Keratinocyte (primary cell): ENCODE data around the gene KCNQ2. TPM values are rescaled to one million over a fixed set of nuclear protein-coding genes. Genes with fewer than 3 reads are reported as not detected.

ENCODE experiments used
- DNase-seq: peaks from one replicate; pipeline ENCODE4 v3.0.0-alpha.2; 2011; ENCODE audit warnings: low read depth, missing footprints, low spot score
- FAIRE-seq: peaks from 2 replicates; lab custom pipeline; 2011; peaks lifted over from hg19 to GRCh38; lab: Jason Lieb, UNC
- H2AFZ ChIP-seq: 2 replicates; pipeline ENCODE4 v1.6.0; 2012; ENCODE audit warnings: low read length, control low read depth, inconsistent platforms; ENCODE audit not compliant: control insufficient read depth
- H3K27ac ChIP-seq: 2 replicates; pipeline ENCODE4 v1.5.1; 2011; ENCODE audit warnings: low read length; ENCODE audit not compliant: control insufficient read depth, insufficient read depth
- H3K27me3 ChIP-seq: 3 replicates; pipeline ENCODE4 v1.6.0; 2011; ENCODE audit warnings: low read length; ENCODE audit not compliant: control insufficient read depth, insufficient read depth; ENCODE audit errors: extremely low read depth
- H3K36me3 ChIP-seq, 2 experiments: 2 replicates in 1 of 2; 3 replicates in 1 of 2; pipeline ENCODE4 v1.5.1; 2011; ENCODE audit warnings: low read length in 2 of 2, mild to moderate bottlenecking in 1 of 2; ENCODE audit not compliant: control insufficient read depth in 2 of 2, insufficient read depth in 2 of 2; ENCODE audit errors: extremely low read depth in 1 of 2
- H3K4me1 ChIP-seq: 3 replicates; pipeline ENCODE4 v1.5.1; 2011; ENCODE audit warnings: low read length; ENCODE audit not compliant: control insufficient read depth, insufficient read depth; ENCODE audit errors: extremely low read depth
- H3K4me2 ChIP-seq: 3 replicates; pipeline ENCODE4 v1.6.0; 2011; ENCODE audit warnings: low read depth, low read length; ENCODE audit not compliant: control insufficient read depth, insufficient read depth; ENCODE audit errors: extremely low read depth
- H3K4me3 ChIP-seq, 3 experiments: fragments of 200-600 bp in 1 of 3; sonication (generic) in 1 of 3; 2 replicates in 2 of 3; 3 replicates in 1 of 3; pipeline ENCODE4 v1.5.1; 2011 to 2016; ENCODE audit warnings: low read length in 3 of 3, mild to moderate bottlenecking in 3 of 3, control low read depth in 2 of 3, inconsistent platforms in 1 of 3, low read depth in 1 of 3, mixed read lengths in 1 of 3, mixed run types in 1 of 3, moderate library complexity in 1 of 3; ENCODE audit not compliant: control insufficient read depth in 2 of 3, insufficient read depth in 2 of 3; ENCODE audit errors: extremely low read depth in 1 of 3
- H3K79me2 ChIP-seq: 2 replicates; pipeline ENCODE4 v1.6.0; 2012; ENCODE audit warnings: low read length; ENCODE audit not compliant: control insufficient read depth, insufficient read depth
- H3K9ac ChIP-seq: 3 replicates; pipeline ENCODE4 v1.6.0; 2011; ENCODE audit warnings: low read length; ENCODE audit not compliant: control insufficient read depth, insufficient read depth; ENCODE audit errors: extremely low read depth
- H3K9me1 ChIP-seq: 3 replicates; pipeline ENCODE4 v1.6.0; 2011; ENCODE audit warnings: low read length; ENCODE audit not compliant: control insufficient read depth, insufficient read depth; ENCODE audit errors: extremely low read depth
- H3K9me3 ChIP-seq: 2 replicates; pipeline ENCODE4 v1.5.1; 2012; ENCODE audit warnings: low read depth, low read length; ENCODE audit not compliant: control insufficient read depth
- H4K20me1 ChIP-seq: 3 replicates; pipeline ENCODE4 v1.6.0; 2011; ENCODE audit warnings: low read length; ENCODE audit not compliant: control insufficient read depth, insufficient read depth; ENCODE audit errors: extremely low read depth
- EZH2 ChIP-seq: IDR thresholded peaks from one replicate; pipeline ENCODE4 v1.6.1; 2012; ENCODE audit warnings: inconsistent platforms, mild to moderate bottlenecking, low read length, moderate library complexity
- dilution Hi-C: fragments of 300-500 bp; cut with MboI; formaldehyde crosslinking; loops from one replicate; pipeline ENCODE4 v1.7.0; 2020; ENCODE audit warnings: low sequenced_read_pairs; ENCODE audit not compliant: extremely low pct_ligation_motif_present
- polyA plus RNA-seq, 5 experiments: library from polyadenylated mRNA; depleted of rRNA in 3 of 5; stranded (reverse) in 3 of 5; stranded (forward) in 1 of 5; unstranded in 1 of 5; fragments of >200 nt; gene quantifications; 1 replicate in 1 of 5; 2 replicates in 3 of 5; 3 replicates in 1 of 5; pipeline versions ENCODE4 v1.2.1 to v1.2.3, GENCODE V29; 2011 to 2012; ENCODE audit warnings: missing spikeins in 2 of 5, low read depth in 1 of 5, low replicate concordance in 1 of 5
- TF ChIP-seq, protein P1 (sequence below), 3 experiments: IDR thresholded peaks in 1 of 3; conservative IDR thresholded peaks in 1 of 3; optimal IDR thresholded peaks in 1 of 3; 2 replicates in 2 of 3; 3 replicates in 1 of 3; pipeline versions ENCODE3 to v1.5.1; 2011; ENCODE audit warnings: low read length in 3 of 3, mild to moderate bottlenecking in 3 of 3, moderate library complexity in 2 of 3, control low read depth in 1 of 3, inconsistent platforms in 1 of 3; ENCODE audit not compliant: insufficient read depth in 2 of 3; ENCODE audit errors: extremely low read depth in 1 of 3

Gene KCNQ2
- polyA plus RNA-seq, 1 donor (not counting 4 experiments of a cell fraction or from before 2014, with no cell fraction given): not detected

DNA sequence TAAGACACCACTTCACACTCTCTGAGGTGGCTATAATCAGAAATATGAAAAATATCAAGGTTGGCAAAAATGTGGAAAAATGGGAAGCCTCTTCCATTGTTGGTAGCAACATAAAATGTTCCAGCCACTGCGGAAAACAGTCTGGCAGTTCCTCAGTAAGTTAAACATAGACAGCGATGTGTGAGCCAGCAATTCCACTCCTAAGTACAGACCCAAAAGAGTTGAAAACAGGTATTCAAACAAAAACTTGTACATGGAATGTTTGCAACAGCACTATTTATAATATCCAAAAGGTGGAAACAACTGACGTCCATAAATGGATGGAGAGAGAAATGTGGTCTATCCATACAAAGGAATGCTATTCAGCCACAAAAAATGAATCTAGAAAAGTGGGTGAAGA lies 40.8 kb upstream of the KCNQ2 start:
- dilution Hi-C loops: no loop called here
- Histone ChIP-seq H3K9me1 (no peaks in the 10 kb centered on the region), H3K4me2 (no peak overlapping the region), H2AFZ (no peak overlapping the region), H3K4me1 (no peaks in the 10 kb centered on the region), H3K27me3 (peaks cover 7% of the 10 kb centered on the region), H3K27ac (no peak overlapping the region), H3K36me3 (no peaks in the 10 kb centered on the region), H4K20me1 (peaks cover 2% of the 10 kb centered on the region), H3K9me3 (no peaks in the 10 kb centered on the region), H3K4me3 (no peak overlapping the region), H3K9ac (no peak overlapping the region), H3K79me2 (no peaks in the 10 kb centered on the region)
- TF ChIP-seq EZH2: no peak
- TF ChIP-seq, protein P1, sequence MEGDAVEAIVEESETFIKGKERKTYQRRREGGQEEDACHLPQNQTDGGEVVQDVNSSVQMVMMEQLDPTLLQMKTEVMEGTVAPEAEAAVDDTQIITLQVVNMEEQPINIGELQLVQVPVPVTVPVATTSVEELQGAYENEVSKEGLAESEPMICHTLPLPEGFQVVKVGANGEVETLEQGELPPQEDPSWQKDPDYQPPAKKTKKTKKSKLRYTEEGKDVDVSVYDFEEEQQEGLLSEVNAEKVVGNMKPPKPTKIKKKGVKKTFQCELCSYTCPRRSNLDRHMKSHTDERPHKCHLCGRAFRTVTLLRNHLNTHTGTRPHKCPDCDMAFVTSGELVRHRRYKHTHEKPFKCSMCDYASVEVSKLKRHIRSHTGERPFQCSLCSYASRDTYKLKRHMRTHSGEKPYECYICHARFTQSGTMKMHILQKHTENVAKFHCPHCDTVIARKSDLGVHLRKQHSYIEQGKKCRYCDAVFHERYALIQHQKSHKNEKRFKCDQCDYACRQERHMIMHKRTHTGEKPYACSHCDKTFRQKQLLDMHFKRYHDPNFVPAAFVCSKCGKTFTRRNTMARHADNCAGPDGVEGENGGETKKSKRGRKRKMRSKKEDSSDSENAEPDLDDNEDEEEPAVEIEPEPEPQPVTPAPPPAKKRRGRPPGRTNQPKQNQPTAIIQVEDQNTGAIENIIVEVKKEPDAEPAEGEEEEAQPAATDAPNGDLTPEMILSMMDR (optimal IDR thresholded peaks at IDR 0.05 in 1 of 3, IDR thresholded peaks at IDR 0.05 in 1 of 3, conservative IDR thresholded peaks at IDR 0.05 in 1 of 3; ENCODE audit: extremely low read depth in 1 of 3, insufficient read depth in 2 of 3, low read length in 3 of 3): no peak
- DNase-seq (no peak), FAIRE-seq (no peak)

DNA sequence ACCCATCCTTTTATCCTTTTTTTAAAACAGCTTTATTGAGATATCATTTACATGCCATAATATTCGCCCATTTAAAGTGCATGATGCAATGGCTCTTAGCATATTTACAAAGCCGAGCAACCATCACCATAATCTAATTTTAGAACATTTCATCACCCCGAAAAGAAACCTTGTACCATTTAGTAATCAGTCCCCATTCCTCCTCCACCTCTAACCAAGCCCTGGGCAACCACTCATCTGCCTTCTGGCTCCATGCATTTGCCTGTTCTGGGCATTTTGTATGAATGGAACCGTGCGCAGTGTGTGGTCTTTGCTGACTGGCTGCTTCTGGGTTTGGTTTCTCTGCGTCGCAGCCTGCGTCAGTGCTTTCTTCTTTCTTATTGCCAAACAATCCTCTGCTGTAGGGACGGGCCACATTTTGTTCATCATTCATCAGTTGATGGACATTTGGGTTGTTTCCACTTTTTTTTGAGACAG lies 36.7 kb upstream of the KCNQ2 start:
- FAIRE-seq: no peak
- peaks cover 25% of the 10 kb centered on the region for H3K27me3 ChIP-seq
- no peak for TF ChIP-seq EZH2
- TF ChIP-seq, protein P1 (optimal IDR thresholded peaks at IDR 0.05 in 1 of 3, IDR thresholded peaks at IDR 0.05 in 1 of 3, conservative IDR thresholded peaks at IDR 0.05 in 1 of 3; ENCODE audit: extremely low read depth in 1 of 3, insufficient read depth in 2 of 3, low read length in 3 of 3): no peak

More for the DNA sequence above, 36.7 kb upstream of the KCNQ2 start:
- Histone ChIP-seq H3K9ac (no peak overlapping the region), H3K4me1 (no peaks in the 10 kb centered on the region), H3K27ac (no peak overlapping the region), H3K9me3 (no peaks in the 10 kb centered on the region), H3K79me2 (no peaks in the 10 kb centered on the region), H3K4me3 (no peak overlapping the region), H3K36me3 (no peaks in the 10 kb centered on the region), H2AFZ (no peak overlapping the region), H4K20me1 (peaks cover 2% of the 10 kb centered on the region), H3K4me2 (no peak overlapping the region), H3K9me1 (no peaks in the 10 kb centered on the region)
- DNase-seq: no peak
- dilution Hi-C loops: no loop called here
